HG02610 (cell line): ENCODE results near the gene GALNT11.

ENCODE experiments used
- ATAC-seq: cut with Tn5 transposase; IDR thresholded peaks from one replicate; pipeline ENCODE4 v1.9.1; 2021; ENCODE audit warnings: mild to moderate bottlenecking, moderate library complexity; ENCODE audit not compliant: unreplicated experiment

The GALNT11 gene

GRCh38 chr7:152115021-152115718 lies 89.7 kb downstream of the GALNT11 start:
- ATAC-seq, result no peak

GRCh38 chr7:152117356-152117755 lies 91.9 kb downstream of the GALNT11 start:
- no peak for ATAC-seq

GRCh38 chr7:152120210-152120609 lies 94.7 kb downstream of the GALNT11 start:
- ATAC-seq, result no peak

GRCh38 chr7:152120776-152121175 lies 95.3 kb downstream of the GALNT11 start:
- ATAC-seq, result no peak

- ATAC-seq, result no peak
Observed at GRCh38 chr7:152121432-152121831, 96.0 kb downstream of the GALNT11 start.

GRCh38 chr7:152122540-152122939 lies 97.1 kb downstream of the GALNT11 start:
- ATAC-seq, result no peak

- no peak for ATAC-seq
Observed at GRCh38 chr7:152126741-152127140, 101.3 kb downstream of the GALNT11 start.

GRCh38 chr7:152127229-152127628 lies 101.8 kb downstream of the GALNT11 start:
- ATAC-seq, result no peak

GRCh38 chr7:152128252-152128651 lies 102.8 kb downstream of the GALNT11 start:
- no peak for ATAC-seq

GRCh38 chr7:152128741-152129461 lies 103.4 kb downstream of the GALNT11 start:
- no peak for ATAC-seq

GRCh38 chr7:152129682-152130081 lies 104.2 kb downstream of the GALNT11 start:
- ATAC-seq, result no peak

GRCh38 chr7:152130658-152131590 lies 105.5 kb downstream of the GALNT11 start:
- no peak for ATAC-seq

GRCh38 chr7:152131981-152132494 lies 106.6 kb downstream of the GALNT11 start:
- ATAC-seq, result no peak

- ATAC-seq, result no peak
Observed at GRCh38 chr7:152132812-152133211, 107.3 kb downstream of the GALNT11 start.

GRCh38 chr7:152133804-152134203 lies 108.3 kb downstream of the GALNT11 start:
- ATAC-seq, result no peak

GRCh38 chr7:152136686-152137085 lies 111.2 kb downstream of the GALNT11 start:
- ATAC-seq, result no peak

GRCh38 chr7:152137476-152138025 lies 112.1 kb downstream of the GALNT11 start:
- no peak for ATAC-seq

- no peak for ATAC-seq
Observed at GRCh38 chr7:152140067-152140466, 114.6 kb downstream of the GALNT11 start.

- no peak for ATAC-seq
Observed at GRCh38 chr7:152140560-152140959, 115.1 kb downstream of the GALNT11 start.

GRCh38 chr7:152142976-152143595 lies 117.6 kb downstream of the GALNT11 start:
- ATAC-seq, result no peak
